GM21381 (cell line): Measurements from ENCODE around the gene SMPD2.
A peak's percentile ranks its signal among the peaks of the same experiment; 100 is the strongest.

Source experiments
- ATAC-seq: cut with Tn5 transposase; IDR thresholded peaks from one replicate; pipeline ENCODE4 v1.9.1; 2021; ENCODE audit warnings: mild to moderate bottlenecking, moderate library complexity; ENCODE audit not compliant: unreplicated experiment

SMPD2 gene

DNA sequence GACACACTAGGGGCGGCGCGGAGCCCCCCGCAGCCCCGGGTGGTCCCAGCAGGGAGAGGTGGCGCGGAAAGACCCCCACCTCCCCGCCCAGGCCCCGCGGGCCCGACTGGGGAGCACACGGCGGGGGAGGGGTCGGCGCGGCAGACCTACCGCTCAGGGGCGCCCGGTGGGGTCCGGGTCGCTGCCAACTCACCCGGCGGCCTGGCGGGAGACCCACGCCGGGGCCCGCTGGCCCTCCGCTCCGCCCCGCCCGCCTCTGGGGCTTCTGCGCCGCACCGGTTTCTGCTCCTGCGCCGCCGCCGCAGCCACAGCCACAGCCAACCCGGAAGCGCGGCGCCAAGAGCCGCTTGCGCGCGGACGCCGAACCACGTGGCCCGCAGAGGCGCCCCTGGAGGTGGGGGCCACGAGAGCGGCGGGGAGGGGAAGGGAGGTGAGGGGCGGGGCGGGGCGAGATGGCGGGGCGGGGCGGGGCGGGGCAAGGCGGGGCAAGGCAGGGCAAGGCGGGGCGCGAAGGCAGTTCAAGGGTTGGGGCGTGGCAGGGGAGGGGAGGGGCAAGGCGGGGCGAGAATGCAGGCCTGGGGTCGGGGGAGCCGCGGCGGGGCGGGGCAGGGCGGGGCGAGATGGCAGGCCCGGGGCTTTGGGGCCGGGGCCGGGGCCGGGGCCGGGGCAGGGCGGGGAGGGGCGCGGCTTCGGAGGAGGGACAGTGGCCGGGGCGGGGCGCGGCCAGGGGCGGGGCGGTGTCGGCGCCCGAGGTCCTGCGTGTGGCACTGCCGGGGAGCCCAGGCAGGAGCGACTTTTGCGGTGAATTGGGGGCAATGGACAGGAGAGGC, 42.6 kb downstream of the SMPD2 start, which contains the start of gene ZBTB24:
Gene ZBTB24 (minus strand): TSS at position 315 of the 830 bp plus-strand sequence. CDS start 1,193 bp downstream, outside the sequence.
- peak; percentile 88 for ATAC-seq

DNA sequence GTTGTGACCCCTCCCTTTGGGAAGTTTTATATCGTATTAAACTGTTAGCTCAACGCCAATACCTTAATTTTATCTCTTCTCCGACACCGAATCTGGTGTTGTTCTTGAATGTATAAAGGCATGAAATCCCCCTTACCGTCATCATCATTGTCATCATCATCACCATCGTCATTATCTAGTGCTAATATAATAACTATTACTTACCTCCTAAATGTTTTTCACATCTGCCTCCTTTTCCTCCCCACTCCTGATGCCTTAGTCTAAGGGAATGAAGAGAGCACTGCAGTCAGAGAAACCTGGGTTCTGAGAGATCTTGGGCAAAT, 43.2 kb downstream of the SMPD2 start:
- ATAC-seq: no peak

- ATAC-seq: no peak
Measured at GRCh38 chr6:109484122-109484521, 43.6 kb downstream of the SMPD2 start.

DNA sequence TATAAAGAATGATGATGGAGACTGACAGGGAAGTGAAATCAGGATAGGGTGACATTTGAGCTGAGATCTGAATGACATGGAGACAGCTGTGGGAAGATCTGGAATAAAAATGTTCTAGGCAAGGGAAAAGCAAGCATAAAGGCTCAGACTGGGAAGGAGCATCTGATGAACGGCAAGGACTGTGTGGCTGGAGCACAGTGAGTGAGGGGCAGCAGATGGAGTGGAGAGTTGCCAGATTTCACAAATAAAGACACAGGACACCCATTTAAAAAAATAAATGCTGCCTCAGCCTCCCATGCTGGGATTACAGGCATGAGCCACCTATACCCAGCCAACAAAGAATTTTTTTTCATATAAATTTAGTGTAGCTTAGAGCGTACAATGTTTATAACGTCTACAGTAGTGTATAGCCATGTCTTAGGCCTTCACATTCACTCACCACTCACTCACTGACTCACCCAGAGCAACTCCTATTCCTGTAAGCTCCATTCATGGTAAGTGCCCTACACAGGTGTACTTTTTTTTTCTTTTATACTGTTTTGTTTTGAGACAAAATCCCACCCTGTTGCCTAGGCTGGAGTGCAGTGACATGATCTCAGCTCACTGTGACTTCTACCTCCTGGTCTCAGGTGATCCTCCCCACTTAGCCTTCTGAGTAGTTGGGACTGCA, 44.9 kb downstream of the SMPD2 start:
- ATAC-seq: no peak

- no peak for ATAC-seq
Measured at GRCh38 chr6:109486068-109486467, 45.5 kb downstream of the SMPD2 start.

GRCh38 chr6:109488001-109488400, 47.5 kb downstream of the SMPD2 start:
- no peak for ATAC-seq

GRCh38 chr6:109490713-109491112, 50.2 kb downstream of the SMPD2 start:
- ATAC-seq: no peak

- no peak for ATAC-seq
Measured at GRCh38 chr6:109491207-109491938, 50.8 kb downstream of the SMPD2 start.
